ENCODE data around the gene MS4A4E. TPM values are rescaled to one million over a fixed set of nuclear protein-coding genes. Genes with fewer than 3 reads are reported as not detected.

MS4A4E gene
- total and polyA plus RNA-seq, 2 of the 13 experiments (the other 11 are each of a cell fraction or from before 2014, with no cell fraction given): not detected

- no peak for TF ChIP-seq YY1 (IDR thresholded peaks at IDR 0.05; ENCODE audit: insufficient read depth, insufficient replicate concordance, low read depth, low read length)
- no peak for TF ChIP-seq ZSCAN12 (CRISPR knock-in tag; IDR thresholded peaks at IDR 0.05)
- no peak for TF ChIP-seq CTCF (CRISPR knock-in tag; IDR thresholded peaks at IDR 0.05)
- no peak for TF ChIP-seq NCOA2 (CRISPR knock-in tag; IDR thresholded peaks at IDR 0.05)
- no peak for TF ChIP-seq SP1 (IDR thresholded peaks at IDR 0.05)
- TF ChIP-seq SP1 (CRISPR knock-in tag; IDR thresholded peaks at IDR 0.05): no peak
- TF ChIP-seq ZBTB25 (CRISPR knock-in tag; IDR thresholded peaks at IDR 0.05): no peak
- TF ChIP-seq CHD2 (IDR thresholded peaks at IDR 0.05; ENCODE audit: low read depth, low read length): no peak
These were observed 38.5 kb upstream of the MS4A4E start (continued) for GRCh38 chr11:60281485-60281884.

GRCh38 chr11:60280412-60280811, 37.5 kb upstream of the MS4A4E start, which contains the start of gene MS4A4A:
MS4A4A (plus strand) TSS chr11:60280666; CDS start chr11:60280676, 10 bp downstream.
- 66% methylated on average over 3 of the region's 3 CpGs for WGBS (ENCODE audit: low lambda C conversion rate)
- Histone ChIP-seq H3K79me2 (ENCODE audit: insufficient read depth, low read length) (no peaks in the 10 kb centered on the region), H3K27me3 (ENCODE audit: control insufficient read depth in 1 of 2, insufficient read depth in 2 of 2, low read length in 2 of 2) (no peaks in the 10 kb centered on the region), H3K9ac (ENCODE audit: insufficient read depth, low read depth, low read length) (no peak within 1 kb of the TSS), H2AFZ (ENCODE audit: low read length) (no peak within 1 kb of the TSS), H3K4me3 (replicated peaks in 1 of 3; ENCODE audit: insufficient read depth in 1 of 3, low read depth in 2 of 3, low read length in 3 of 3) (no peak within 1 kb of the TSS), H3K36me3 (replicated peaks in 1 of 2; ENCODE audit: control insufficient read depth in 1 of 2, insufficient read depth in 2 of 2, low read length in 2 of 2) (no peaks in the 10 kb centered on the region), H4K20me1 (ENCODE audit: insufficient read depth, low read length) (no peaks in the 10 kb centered on the region), H3K4me1 (ENCODE audit: insufficient read depth, low read length) (no peaks in the 10 kb centered on the region), H3K9me3 (ENCODE audit: low read length) (no peaks in the 10 kb centered on the region), H3K27ac (ENCODE audit: extremely low read length, insufficient read depth, low read length) (no peak within 1 kb of the TSS), H3K4me2 (ENCODE audit: low read depth, low read length) (no peak within 1 kb of the TSS)
- ChIA-PET CTCF (ENCODE audit: low intra/inter-chr PET ratio, low total read pairs) (no interaction called here), POLR2A (no interaction called here)
- FAIRE-seq: no peak
- in situ Hi-C loops (cut with HindIII; ENCODE audit: extremely low pct_ligation_motif_present, low pct_unique_long_range_greater_than_20kb) (no loop called here), intact Hi-C loops (cut with micrococcal nuclease; ENCODE audit: unreplicated experiment) (no loop called here)
- no TSS peak for BruUV-seq (replicated peaks)
- no peak for DNase-seq (ENCODE audit: low spot score)
- no peak for ATAC-seq
- no peak for TF ChIP-seq ZNF253 (CRISPR knock-in tag; IDR thresholded peaks at IDR 0.05; ENCODE audit: borderline replicate concordance)
- no peak for TF ChIP-seq ZNF724P (CRISPR knock-in tag; IDR thresholded peaks at IDR 0.05; ENCODE audit: borderline replicate concordance)
- TF ChIP-seq ZBTB1 (CRISPR knock-in tag; IDR thresholded peaks at IDR 0.05; ENCODE audit: borderline replicate concordance): no peak
- TF ChIP-seq MIER3 (CRISPR knock-in tag; IDR thresholded peaks at IDR 0.05; ENCODE audit: borderline replicate concordance): no peak
- TF ChIP-seq DMAP1 (CRISPR knock-in tag; IDR thresholded peaks at IDR 0.05): no peak
- TF ChIP-seq ZNF639 (CRISPR knock-in tag; conservative IDR thresholded peaks at IDR 0.05): no peak
- no peak for TF ChIP-seq ZNF550 (CRISPR knock-in tag; IDR thresholded peaks at IDR 0.05; ENCODE audit: borderline replicate concordance)

All from HepG2 (cell line).